Measurements from ENCODE around the gene MUC5B.

MUC5B gene

DNA sequence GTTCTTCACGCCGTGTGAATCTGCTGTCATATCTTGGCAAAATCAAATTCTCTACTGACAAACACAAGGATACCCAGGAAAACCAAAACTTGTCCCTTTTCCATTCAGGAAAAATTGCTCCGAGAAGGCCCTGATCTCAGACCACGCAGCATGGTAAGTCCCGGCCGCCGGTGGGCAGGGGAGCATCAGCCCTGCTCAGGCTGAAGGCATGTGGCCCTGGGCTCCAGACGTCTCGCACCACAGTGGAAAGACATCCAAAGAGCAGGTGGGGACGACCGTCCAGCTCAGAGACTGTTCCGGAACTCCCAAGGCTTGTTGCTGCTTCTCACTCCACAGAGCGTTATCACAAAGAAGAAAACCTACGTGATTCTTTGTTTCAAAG lies 56.8 kb downstream of the MUC5B start:
- no peak overlapping the region for H3K4me3 ChIP-seq (replicated peaks; ENCODE audit: low read depth, low read length)
- no peak for DNase-seq (ENCODE audit: extremely low read depth, low read depth)
- no peak for TF ChIP-seq CTCF (IDR thresholded peaks at IDR 0.05; ENCODE audit: low read depth, low read length, missing control alignments)

DNA sequence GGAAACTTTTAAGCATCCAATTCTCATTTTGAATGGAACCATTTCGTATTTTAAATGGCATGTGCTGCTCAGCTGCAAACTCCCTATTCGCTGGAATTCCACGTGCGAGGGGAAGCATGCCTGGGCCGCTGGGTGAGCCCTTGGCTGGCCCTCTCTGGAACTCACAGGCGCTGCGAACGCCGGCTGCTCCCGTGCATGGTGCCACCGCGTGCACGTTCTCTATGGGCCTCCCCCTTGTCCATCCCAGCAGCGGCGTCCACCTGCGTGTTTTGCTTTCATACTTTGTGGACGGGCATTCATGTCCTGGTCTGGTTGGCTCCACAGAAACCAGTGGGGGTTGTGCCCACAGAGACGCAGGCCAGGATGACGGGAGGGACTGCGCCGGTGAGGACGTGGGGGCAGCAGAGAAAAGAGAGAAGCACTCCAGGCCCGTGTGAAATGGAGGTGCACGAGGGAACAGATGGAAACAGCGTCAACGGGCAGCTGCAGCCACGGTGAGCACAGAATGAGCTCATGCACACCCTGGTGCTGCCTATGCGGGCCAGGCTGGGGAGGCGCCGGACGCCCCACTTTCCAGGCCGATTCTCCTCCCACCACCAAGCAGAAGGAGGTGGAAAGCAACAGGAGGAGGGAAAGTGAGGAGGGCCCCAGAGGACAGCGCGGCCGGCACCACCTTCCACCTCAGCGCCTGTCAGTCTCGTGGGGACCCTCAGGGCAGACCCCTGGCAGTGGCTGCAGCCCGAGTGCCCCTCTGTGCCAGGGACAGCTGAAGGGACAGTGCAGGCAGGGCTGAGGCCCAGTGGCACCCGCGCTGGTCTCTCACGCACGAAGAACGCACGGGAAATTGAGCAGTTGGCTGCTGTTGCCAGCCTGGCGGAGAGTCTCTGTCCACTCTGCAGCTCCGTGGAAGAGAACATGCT lies 57.5 kb downstream of the MUC5B start:
- H3K4me3 ChIP-seq (replicated peaks; ENCODE audit: low read depth, low read length): no peak overlapping the region
- TF ChIP-seq CTCF (IDR thresholded peaks at IDR 0.05; ENCODE audit: low read depth, low read length, missing control alignments): no peak
- DNase-seq (ENCODE audit: extremely low read depth, low read depth): no peak

DNA sequence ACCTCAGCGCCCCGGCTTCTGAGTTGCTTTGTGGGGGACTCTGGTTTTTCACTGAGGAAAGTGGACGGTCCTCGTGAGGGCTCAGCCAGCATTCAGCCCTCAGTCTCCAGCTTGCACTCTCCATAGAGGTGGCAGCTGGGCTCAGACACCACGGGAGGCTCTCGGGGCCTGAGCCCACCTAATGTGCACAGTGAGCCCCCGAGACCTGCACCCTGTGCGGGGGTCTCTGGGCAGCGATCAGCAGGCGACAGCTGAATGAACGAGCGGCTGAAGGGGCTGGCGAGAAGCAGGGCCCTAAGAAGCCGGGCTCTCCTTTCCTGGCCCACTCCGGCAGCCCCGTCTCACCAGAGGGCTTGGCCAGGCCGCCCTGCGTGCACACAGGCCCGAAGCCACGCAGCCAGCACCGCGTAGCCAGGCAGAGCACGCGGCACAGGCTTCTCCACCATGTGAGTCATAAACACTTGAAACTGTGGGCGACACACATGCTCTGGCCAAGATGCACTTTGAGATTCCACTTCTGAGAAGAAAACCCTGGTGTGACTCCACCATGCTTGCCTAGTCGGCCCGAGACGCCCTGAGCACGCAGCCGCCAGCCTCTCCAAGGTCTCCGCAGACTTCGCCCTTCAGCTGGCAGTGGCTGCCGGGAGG lies 58.6 kb downstream of the MUC5B start:
- DNase-seq (ENCODE audit: extremely low read depth, low read depth): no peak

GRCh38 chr11:1281974-1282365 lies 59.1 kb downstream of the MUC5B start:
- no peak for DNase-seq (ENCODE audit: extremely low read depth, low read depth)
- H3K4me3 ChIP-seq (replicated peaks; ENCODE audit: low read depth, low read length): no peak overlapping the region
- TF ChIP-seq CTCF (IDR thresholded peaks at IDR 0.05; ENCODE audit: low read depth, low read length, missing control alignments): no peak

More for the DNA sequence above, 58.6 kb downstream of the MUC5B start:
- H3K4me3 ChIP-seq (replicated peaks; ENCODE audit: low read depth, low read length): no peak overlapping the region
- no peak for TF ChIP-seq CTCF (IDR thresholded peaks at IDR 0.05; ENCODE audit: low read depth, low read length, missing control alignments)

- TF ChIP-seq CTCF (IDR thresholded peaks at IDR 0.05; ENCODE audit: low read depth, low read length, missing control alignments): no peak
- H3K4me3 ChIP-seq (replicated peaks; ENCODE audit: low read depth, low read length): no peak overlapping the region
- no peak for DNase-seq (ENCODE audit: extremely low read depth, low read depth)
Measured at GRCh38 chr11:1283091-1283511, 60.2 kb downstream of the MUC5B start.

GRCh38 chr11:1283906-1284305 lies 61.0 kb downstream of the MUC5B start:
- TF ChIP-seq CTCF (IDR thresholded peaks at IDR 0.05; ENCODE audit: low read depth, low read length, missing control alignments): no peak
- no peak for DNase-seq (ENCODE audit: extremely low read depth, low read depth)
- no peak overlapping the region for H3K4me3 ChIP-seq (replicated peaks; ENCODE audit: low read depth, low read length)
